A549 (cell line): Measurements from ENCODE around the gene GGACT. TPM values are rescaled to one million over a fixed set of nuclear protein-coding genes. Genes with fewer than 3 reads are reported as not detected.

Source experiments
- ATAC-seq, 2 experiments: fragments of 200-7000 bp in 1 of 2; fragments of >200 bp in 1 of 2; cut with Nextera tagmentation in 1 of 2; cut with Tn5 transposase in 1 of 2; 3 replicates each; pipeline versions ENCODE4 v1.8.0 to v1.9.1; 2018 to 2020; ENCODE audit warnings: mild to moderate bottlenecking in 1 of 2, moderate library complexity in 1 of 2
- CTCF ChIA-PET: fragments of 300-600 bp; sonication (Branson Sonifier 250); formaldehyde crosslinking; extraction: SDS; loops from one replicate; lab custom pipeline; 2021; ENCODE audit warnings: antibody characterized with exemption, inconsistent platforms; lab: Yijun Ruan, JAX
- POLR2A ChIA-PET: fragments of 350-600 bp; formaldehyde crosslinking; extraction: SDS; loops from one replicate; lab custom pipeline; 2021; ENCODE audit warnings: antibody characterized with exemption, inconsistent platforms; lab: Yijun Ruan, JAX
- DNase-seq, 2 experiments: peaks; one replicate each; pipeline versions ENCODE4 v3.0.0 to v3.0.0-alpha.2; 2011 to 2016; ENCODE audit warnings: low read depth in 1 of 2, low spot score in 1 of 2
- FAIRE-seq: peaks from 2 replicates; lab custom pipeline; 2011; peaks lifted over from hg19 to GRCh38; lab: Jason Lieb, UNC
- H3K27ac ChIP-seq, 2 experiments: fragments of >200 bp; sonication (Bioruptor Twin); formaldehyde crosslinking; 3 replicates each; pipeline ENCODE4 v1.5.1; 2016 to 2017
- H3K4me1 ChIP-seq: fragments of >200 bp; sonication (Bioruptor Twin); formaldehyde crosslinking; 3 replicates; pipeline ENCODE4 v1.6.1; 2016
- H3K4me2 ChIP-seq: fragments of >200 bp; sonication (Bioruptor Twin); formaldehyde crosslinking; 3 replicates; pipeline ENCODE4 v1.6.1; 2016
- H3K4me3 ChIP-seq: fragments of >200 bp; sonication (Bioruptor Twin); formaldehyde crosslinking; 3 replicates; pipeline ENCODE4 v1.5.1; 2016
- H3K9me3 ChIP-seq: fragments of >200 bp; sonication (Bioruptor Twin); formaldehyde crosslinking; 3 replicates; pipeline ENCODE4 v1.6.1; 2016
- BCL3 ChIP-seq: fragments of >200 bp; sonication (Bioruptor Twin); formaldehyde crosslinking; IDR thresholded peaks from 3 replicates; pipeline ENCODE4 v1.6.1; 2016
- CBX2 ChIP-seq: fragments of 200-600 bp; sonication (generic); IDR thresholded peaks from 2 replicates; pipeline ENCODE4 v1.6.1; 2016; ENCODE audit warnings: low read depth, mild to moderate bottlenecking, borderline replicate concordance
- CEBPB ChIP-seq, 2 experiments: fragments of >200 bp in 1 of 2; sonication (Bioruptor Twin) in 1 of 2; formaldehyde crosslinking in 1 of 2; IDR thresholded peaks; 2 replicates each; pipeline ENCODE4 v1.6.1; 2012 to 2016
- CHD2 ChIP-seq: fragments of 150-350 bp; IDR thresholded peaks from 2 replicates; pipeline ENCODE4 v1.6.1; 2014; ENCODE audit warnings: low read length; ENCODE audit not compliant: partially characterized antibody
- CHD4 ChIP-seq: fragments of 200-600 bp; sonication (generic); IDR thresholded peaks from 2 replicates; pipeline ENCODE4 v1.6.1; 2016; ENCODE audit warnings: antibody characterized with exemption, mild to moderate bottlenecking, borderline replicate concordance
- EHF ChIP-seq: fragments of 250-450 bp; sonication (Bioruptor Pico); IDR thresholded peaks from 2 replicates; pipeline ENCODE4 v1.5.0; 2020; ENCODE audit warnings: mild to moderate bottlenecking
- ELK1 ChIP-seq: fragments of 150-350 bp; IDR thresholded peaks from 2 replicates; pipeline ENCODE4 v1.6.1; 2014; ENCODE audit warnings: low read depth, mild to moderate bottlenecking, low read length
- EP300 ChIP-seq, 2 experiments: fragments of >200 bp; sonication (Bioruptor Twin); formaldehyde crosslinking; IDR thresholded peaks; 2 replicates in 1 of 2; 3 replicates in 1 of 2; pipeline ENCODE4 v1.6.1; 2016 to 2017
- FOSL2 ChIP-seq, 2 experiments: fragments of 450-650 bp in 1 of 2; fragments of >200 bp in 1 of 2; sonication (Bioruptor Twin) in 1 of 2; formaldehyde crosslinking; IDR thresholded peaks; 2 replicates each; pipeline versions ENCODE4 v1.5.0 to v1.6.1; 2016 to 2020; ENCODE audit warnings: mild to moderate bottlenecking in 1 of 2, moderate library complexity in 1 of 2
- GATA3 ChIP-seq: IDR thresholded peaks from 2 replicates; pipeline ENCODE4 v1.6.1; 2012; ENCODE audit warnings: borderline replicate concordance
- HDAC2 ChIP-seq: fragments of 200-600 bp; sonication (generic); IDR thresholded peaks from 2 replicates; pipeline ENCODE4 v1.6.1; 2016
- HEYL ChIP-seq: fragments of 250-450 bp; sonication (Bioruptor Pico); IDR thresholded peaks from 2 replicates; pipeline ENCODE4 v1.8.0; 2021; ENCODE audit warnings: mild to moderate bottlenecking, moderate library complexity
- KDM1A ChIP-seq: fragments of 200-600 bp; sonication (generic); IDR thresholded peaks from 2 replicates; pipeline ENCODE4 v1.6.1; 2016; ENCODE audit warnings: low read depth, mild to moderate bottlenecking
- MAX ChIP-seq: IDR thresholded peaks from 2 replicates; pipeline ENCODE4 v1.6.1; 2012
- RARB ChIP-seq: fragments of 250-450 bp; sonication (Bioruptor Pico); IDR thresholded peaks from 2 replicates; pipeline ENCODE4 v1.8.0; 2021; ENCODE audit warnings: mild to moderate bottlenecking, moderate library complexity
- RFX5 ChIP-seq: fragments of 450-650 bp; IDR thresholded peaks from 2 replicates; pipeline ENCODE4 v1.7.1; 2014; ENCODE audit warnings: antibody characterized with exemption, mild to moderate bottlenecking, moderate library complexity
- SMC3 ChIP-seq: fragments of >200 bp; sonication (Bioruptor Twin); formaldehyde crosslinking; IDR thresholded peaks from 3 replicates; pipeline ENCODE4 v1.6.1; 2018; ENCODE audit warnings: inconsistent platforms
- TP53 ChIP-seq: fragments of 250-450 bp; sonication (Bioruptor Pico); IDR thresholded peaks from 2 replicates; pipeline ENCODE4 v1.5.0; 2021; ENCODE audit warnings: mild to moderate bottlenecking, moderate library complexity
- ZFP36 ChIP-seq: fragments of 450-650 bp; IDR thresholded peaks from 2 replicates; pipeline ENCODE4 v1.6.1; 2014; ENCODE audit warnings: borderline replicate concordance; ENCODE audit not compliant: partially characterized antibody
- ZNF302 ChIP-seq: fragments of 250-450 bp; sonication (Bioruptor Pico); IDR thresholded peaks from 2 replicates; pipeline ENCODE4 v1.9.0; 2021; ENCODE audit warnings: inconsistent platforms, mild to moderate bottlenecking, moderate library complexity
- ZSCAN20 ChIP-seq: fragments of 250-450 bp; sonication (Bioruptor Pico); IDR thresholded peaks from 2 replicates; pipeline ENCODE4 v1.8.0; 2022; ENCODE audit warnings: mild to moderate bottlenecking, moderate library complexity
- WGBS: methylation state at CpG from one replicate; pipeline ENCODE4 v1.1.6; 2017; ENCODE audit errors: missing lambda C conversion rate; 5-methylcytosine and 5-hydroxymethylcytosine counted together
- polyA plus RNA-seq, 4 experiments: library from polyadenylated mRNA; depleted of rRNA in 3 of 4; stranded (reverse); fragments of >200 nt; fragmentation: RNase III in 1 of 4; extraction: RNeasy Plus Mini Kit Qiagen cat#74134 plus additional on column Dnase treatment in 1 of 4; gene quantifications; 2 replicates in 3 of 4; 3 replicates in 1 of 4; pipeline ENCODE4 v1.2.3, GENCODE V29; 2011 to 2017
- TF ChIP-seq, protein P1 (sequence below): IDR thresholded peaks from 2 replicates; pipeline ENCODE4 v1.6.1; 2012; ENCODE audit warnings: low read depth, borderline replicate concordance
- TF ChIP-seq, protein P2 (sequence below): fragments of 250-450 bp; sonication (Bioruptor Pico); IDR thresholded peaks from 2 replicates; pipeline ENCODE4 v1.5.0; 2021; ENCODE audit warnings: mild to moderate bottlenecking, moderate library complexity, borderline replicate concordance

GGACT gene
- polyA plus RNA-seq, 2 of the 4 experiments (the other 2 are of a cell fraction), result 2.7 to 8.6 TPM

GRCh38 chr13:100537486-100537885 lies 51.1 kb downstream of the GGACT start (continued):
- TF ChIP-seq, protein P1, sequence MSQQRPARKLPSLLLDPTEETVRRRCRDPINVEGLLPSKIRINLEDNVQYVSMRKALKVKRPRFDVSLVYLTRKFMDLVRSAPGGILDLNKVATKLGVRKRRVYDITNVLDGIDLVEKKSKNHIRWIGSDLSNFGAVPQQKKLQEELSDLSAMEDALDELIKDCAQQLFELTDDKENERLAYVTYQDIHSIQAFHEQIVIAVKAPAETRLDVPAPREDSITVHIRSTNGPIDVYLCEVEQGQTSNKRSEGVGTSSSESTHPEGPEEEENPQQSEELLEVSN, result no peak
- TF ChIP-seq ZFP36, result no peak
- no peak for TF ChIP-seq RFX5
- no peak for TF ChIP-seq ZNF302 (CRISPR knock-in tag)
- no peak for TF ChIP-seq CBX2
- no peak for TF ChIP-seq CEBPB (IDR thresholded peaks at IDR 0.05)
- no peak for TF ChIP-seq GATA3
- TF ChIP-seq CHD4, result no peak

- ChIA-PET POLR2A (no interaction called here), CTCF (no interaction called here)
- Histone ChIP-seq H3K27ac (no peak overlapping the region), H3K4me1 (no peaks in the 10 kb centered on the region), H3K4me3 (no peak overlapping the region), H3K9me3 (no peaks in the 10 kb centered on the region), H3K4me2 (no peak overlapping the region)
- DNase-seq (no peak), FAIRE-seq (no peak), ATAC-seq (no peak)
- WGBS, result 87% methylated on average over 13 of the region's 13 CpGs
- TF ChIP-seq CHD4 (no peak), HDAC2 (no peak), BCL3 (no peak), HEYL (no peak), ELK1 (no peak), MAX (no peak), FOSL2 (IDR thresholded peaks at IDR 0.05) (no peak), FOSL2 (CRISPR knock-in tag; IDR thresholded peaks at IDR 0.05) (no peak), ZSCAN20 (CRISPR knock-in tag) (no peak), RARB (CRISPR knock-in tag) (no peak), KDM1A (no peak), TP53 (no peak), ZNF302 (CRISPR knock-in tag) (no peak), EP300 (IDR thresholded peaks at IDR 0.05) (no peak), CHD2 (no peak), EHF (CRISPR knock-in tag) (no peak), SMC3 (no peak), GATA3 (no peak), CBX2 (no peak)
- TF ChIP-seq, protein P2, sequence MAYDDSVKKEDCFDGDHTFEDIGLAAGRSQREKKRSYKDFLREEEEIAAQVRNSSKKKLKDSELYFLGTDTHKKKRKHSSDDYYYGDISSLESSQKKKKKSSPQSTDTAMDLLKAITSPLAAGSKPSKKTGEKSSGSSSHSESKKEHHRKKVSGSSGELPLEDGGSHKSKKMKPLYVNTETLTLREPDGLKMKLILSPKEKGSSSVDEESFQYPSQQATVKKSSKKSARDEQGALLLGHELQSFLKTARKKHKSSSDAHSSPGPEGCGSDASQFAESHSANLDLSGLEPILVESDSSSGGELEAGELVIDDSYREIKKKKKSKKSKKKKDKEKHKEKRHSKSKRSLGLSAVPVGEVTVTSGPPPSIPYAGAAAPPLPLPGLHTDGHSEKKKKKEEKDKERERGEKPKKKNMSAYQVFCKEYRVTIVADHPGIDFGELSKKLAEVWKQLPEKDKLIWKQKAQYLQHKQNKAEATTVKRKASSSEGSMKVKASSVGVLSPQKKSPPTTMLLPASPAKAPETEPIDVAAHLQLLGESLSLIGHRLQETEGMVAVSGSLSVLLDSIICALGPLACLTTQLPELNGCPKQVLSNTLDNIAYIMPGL (CRISPR knock-in tag), result no peak
- TF ChIP-seq, all 56 proteins: peak for 0
Observed at GRCh38 chr13:100536643-100537180, 51.9 kb downstream of the GGACT start.
